Tibial artery (tissue), 4 donors: ENCODE results near the gene C19orf44.
"Not testable (repeated sequence)": the region's sequence is repeated elsewhere in the genome, so short reads cannot be mapped to it uniquely, and the experiment has no call there.

Experiments used
- DNase-seq, 2 donors: peaks; one replicate each; pipeline ENCODE4 v3.0.0-alpha.2; 2019
- H3K27ac ChIP-seq, 2 donors: fragments of 200-600 bp; sonication (generic) in 1 of 2; 1 replicate in 1 of 2; 2 replicates in 1 of 2; pipeline ENCODE4 v1.5.1; 2018 to 2019; ENCODE audit warnings: mild to moderate bottlenecking in 1 of 2
- H3K27me3 ChIP-seq, 2 donors: fragments of 200-600 bp; sonication (generic) in 1 of 2; one replicate each; pipeline versions ENCODE4 v1.5.1 to v1.6.0; 2016 to 2019
- H3K36me3 ChIP-seq, 3 donors: fragments of 200-600 bp; sonication (generic) in 2 of 3; one replicate each; pipeline ENCODE4 v1.5.1; 2016 to 2019; ENCODE audit warnings: mild to moderate bottlenecking in 2 of 3
- H3K4me1 ChIP-seq, 4 donors: fragments of 200-600 bp; sonication (generic) in 2 of 4; 1 replicate in 3 of 4; 2 replicates in 1 of 4; pipeline ENCODE4 v1.5.1; 2016 to 2019
- H3K4me3 ChIP-seq, 2 donors: fragments of 200-600 bp; sonication (generic) in 1 of 2; 1 replicate in 1 of 2; 2 replicates in 1 of 2; pipeline ENCODE4 v1.5.1; 2018 to 2019; ENCODE audit warnings: mild to moderate bottlenecking in 2 of 2
- H3K9me3 ChIP-seq, 3 donors: fragments of 200-600 bp; sonication (generic) in 1 of 3; one replicate each; pipeline ENCODE4 v1.5.1; 2016 to 2019
- intact Hi-C: fragments of 100-400 bp; cut with DNase I; formaldehyde crosslinking; loops from one replicate; pipeline ENCODE4 v1.15.0; 2023; ENCODE audit warnings: low total_unique reads
- TF ChIP-seq, protein P1 (sequence below), 2 experiments: fragments of 200-600 bp in 1 of 2; fragments of 450-650 bp in 1 of 2; IDR thresholded peaks; one replicate each; pipeline ENCODE4 v1.5.1; 2017 to 2019; ENCODE audit warnings: antibody characterized with exemption in 2 of 2, mild to moderate bottlenecking in 1 of 2, moderate library complexity in 1 of 2

Gene C19orf44

DNA sequence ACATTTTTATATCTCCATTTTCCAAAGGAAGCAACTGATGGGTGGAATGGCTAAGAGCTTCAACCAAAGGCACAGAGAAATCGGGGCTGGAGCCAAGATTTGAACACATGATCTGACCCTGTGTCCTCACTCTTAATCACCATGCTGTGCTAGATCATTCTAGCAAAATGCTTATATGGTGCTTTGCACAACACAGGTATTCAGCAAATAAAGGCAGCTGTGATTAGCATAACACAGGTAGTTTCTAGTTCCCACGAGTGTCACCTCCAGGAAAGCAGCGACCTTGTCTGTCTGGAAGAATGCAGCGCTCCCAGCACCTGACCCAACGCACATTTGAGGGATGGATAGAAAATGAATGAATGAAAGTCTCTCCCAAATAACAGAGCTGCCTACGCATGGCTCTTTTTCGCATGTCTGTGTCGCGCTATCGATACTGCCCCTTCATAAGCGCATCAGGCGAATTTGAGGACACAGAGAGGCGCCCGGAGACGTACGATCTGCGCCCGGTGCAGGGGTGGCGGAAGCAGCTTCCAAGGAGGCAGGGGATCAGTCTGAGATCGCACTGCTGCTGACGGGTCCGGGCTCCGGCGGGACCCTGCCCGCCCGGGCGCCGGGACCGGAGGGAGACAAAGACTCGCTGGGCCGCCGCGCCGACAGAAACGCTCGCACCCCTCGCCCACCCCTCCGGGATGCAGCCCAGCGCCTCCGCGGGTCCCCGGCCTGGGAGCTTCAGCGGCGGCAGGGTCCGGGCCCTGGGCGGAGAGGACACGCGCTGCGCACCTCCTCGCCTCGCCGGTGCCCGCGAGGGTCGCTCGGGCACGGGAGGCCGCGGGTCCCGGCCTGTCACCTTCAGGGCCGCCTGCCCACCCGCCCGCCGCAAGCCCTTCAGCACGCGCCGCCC lies 25.0 kb upstream of the C19orf44 start:
- H3K4me3 ChIP-seq, result peak overlapping the region; percentile 76 to 86
- H3K4me1 ChIP-seq, result peaks cover 0 to 29% (median 19%) of the 10 kb centered on the region in 4 donors
- TF ChIP-seq, protein P1, sequence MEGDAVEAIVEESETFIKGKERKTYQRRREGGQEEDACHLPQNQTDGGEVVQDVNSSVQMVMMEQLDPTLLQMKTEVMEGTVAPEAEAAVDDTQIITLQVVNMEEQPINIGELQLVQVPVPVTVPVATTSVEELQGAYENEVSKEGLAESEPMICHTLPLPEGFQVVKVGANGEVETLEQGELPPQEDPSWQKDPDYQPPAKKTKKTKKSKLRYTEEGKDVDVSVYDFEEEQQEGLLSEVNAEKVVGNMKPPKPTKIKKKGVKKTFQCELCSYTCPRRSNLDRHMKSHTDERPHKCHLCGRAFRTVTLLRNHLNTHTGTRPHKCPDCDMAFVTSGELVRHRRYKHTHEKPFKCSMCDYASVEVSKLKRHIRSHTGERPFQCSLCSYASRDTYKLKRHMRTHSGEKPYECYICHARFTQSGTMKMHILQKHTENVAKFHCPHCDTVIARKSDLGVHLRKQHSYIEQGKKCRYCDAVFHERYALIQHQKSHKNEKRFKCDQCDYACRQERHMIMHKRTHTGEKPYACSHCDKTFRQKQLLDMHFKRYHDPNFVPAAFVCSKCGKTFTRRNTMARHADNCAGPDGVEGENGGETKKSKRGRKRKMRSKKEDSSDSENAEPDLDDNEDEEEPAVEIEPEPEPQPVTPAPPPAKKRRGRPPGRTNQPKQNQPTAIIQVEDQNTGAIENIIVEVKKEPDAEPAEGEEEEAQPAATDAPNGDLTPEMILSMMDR (IDR thresholded peaks at IDR 0.05), result no peak
- no peaks in the 10 kb centered on the region for H3K27me3 ChIP-seq
- no peaks in the 10 kb centered on the region for H3K9me3 ChIP-seq
- intact Hi-C loops, result loop anchor here (2.0 kb wide), 1 partner anchor 26 kb away; the partner anchor contains the start of genes C19orf44 and CALR3
- H3K27ac ChIP-seq, result peak overlapping the region; percentile 69 to 83
- peak in 1 of 2 donors; percentile 36 for DNase-seq
- no peaks in the 10 kb centered on the region for H3K36me3 ChIP-seq

DNA sequence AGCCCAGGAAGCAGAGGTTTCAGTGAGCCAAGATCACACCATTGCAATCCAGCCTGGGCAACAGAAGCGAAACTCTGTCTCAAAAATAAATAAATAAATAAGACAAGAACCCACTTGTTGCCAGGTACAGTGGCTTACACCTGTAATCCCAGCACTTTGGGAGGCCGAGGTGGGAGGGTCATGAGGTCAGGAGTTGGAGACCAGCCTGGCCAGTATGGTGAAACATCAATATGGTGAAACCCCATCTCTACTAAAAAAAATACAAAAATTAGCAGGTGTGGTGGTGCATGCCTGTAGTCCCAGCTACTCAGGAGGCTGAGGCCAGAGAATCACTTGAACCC lies 23.7 kb upstream of the C19orf44 start:
- H3K27me3 ChIP-seq, DNase-seq, intact Hi-C loops, H3K36me3 ChIP-seq, H3K9me3 ChIP-seq: not testable (repeated sequence)
- Histone ChIP-seq H3K27ac (peak overlapping the region; percentile 83 to 91), H3K4me1 (peaks cover 0 to 29% (median 19%) of the 10 kb centered on the region in 4 donors), H3K4me3 (peak overlapping the region; percentile 76 to 86)

DNA sequence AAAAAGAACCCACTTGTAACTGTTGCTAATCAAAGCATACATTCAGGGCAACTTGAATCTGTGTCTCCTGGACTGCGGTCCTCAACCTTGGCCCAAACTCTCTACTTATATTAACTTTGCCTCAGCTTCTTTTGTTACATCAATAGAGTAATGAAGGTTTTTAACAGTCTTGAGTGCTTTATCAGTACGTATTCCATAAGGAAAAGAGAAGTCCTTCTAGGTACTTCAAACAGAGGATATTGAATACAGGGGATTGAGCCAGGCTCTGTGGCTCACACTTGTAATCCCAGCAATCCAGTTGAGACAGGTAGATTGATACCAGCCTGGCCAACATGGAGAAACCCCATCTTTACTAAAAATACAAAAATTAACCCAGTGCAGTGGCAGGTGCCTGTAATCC lies 23.2 kb upstream of the C19orf44 start:
- peak overlapping the region in 1 of 2 donors; percentile 91 for H3K27ac ChIP-seq
- H3K27me3 ChIP-seq, result no peaks in the 10 kb centered on the region
- intact Hi-C loops, result no loop called here
- no peaks in the 10 kb centered on the region for H3K36me3 ChIP-seq
- TF ChIP-seq, protein P1 (IDR thresholded peaks at IDR 0.05), result no peak
- H3K4me3 ChIP-seq, result no peak overlapping the region
- DNase-seq, result no peak
- no peaks in the 10 kb centered on the region for H3K9me3 ChIP-seq
- peaks cover 0 to 27% (median 18%) of the 10 kb centered on the region in 4 donors for H3K4me1 ChIP-seq

DNA sequence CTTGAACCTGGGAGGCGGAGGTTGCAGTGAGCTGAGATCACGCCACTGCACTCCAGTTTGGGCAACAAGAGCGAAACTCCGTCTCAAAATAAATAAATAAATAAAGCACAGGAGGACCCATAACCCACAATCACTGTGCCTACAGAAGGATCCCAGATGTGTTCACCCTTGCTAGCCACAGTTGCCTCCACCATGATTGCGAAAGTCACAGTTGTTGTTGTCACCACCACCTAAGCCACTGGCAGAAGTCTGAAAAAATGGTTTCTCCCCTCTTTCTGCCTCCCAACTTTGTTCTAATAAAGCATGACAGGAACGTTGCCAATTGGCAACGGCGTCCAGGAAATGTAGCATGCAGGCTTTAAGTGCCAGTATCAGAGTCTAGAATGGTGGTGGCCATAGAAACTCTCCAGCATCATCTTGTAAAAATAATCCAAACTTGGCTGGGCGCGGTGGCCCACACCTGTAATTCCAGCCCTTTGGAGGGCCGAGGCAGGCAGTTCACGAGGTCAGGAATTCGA lies 22.3 kb upstream of the C19orf44 start:
- TF ChIP-seq, protein P1 (IDR thresholded peaks at IDR 0.05), result no peak

DNA sequence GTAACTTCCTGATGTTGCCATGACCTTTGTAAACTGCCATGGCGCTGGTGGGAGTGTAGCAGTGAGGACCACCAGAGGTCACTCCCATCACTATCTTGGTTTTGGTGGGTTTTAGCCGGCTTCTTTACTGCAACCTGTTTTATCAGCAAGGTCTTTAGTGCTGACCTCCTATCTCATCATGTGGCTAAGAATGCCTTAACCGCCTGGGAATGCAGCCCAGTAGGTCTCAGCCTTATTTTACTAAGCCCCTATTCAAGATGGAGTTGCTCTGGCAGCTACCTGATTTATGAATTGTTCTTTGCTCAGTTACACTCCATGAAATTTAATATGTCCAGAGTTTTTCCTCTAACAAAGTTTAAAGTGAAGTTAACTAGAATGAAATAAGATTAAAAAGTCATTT lies 19.8 kb upstream of the C19orf44 start:
- Histone ChIP-seq H3K36me3 (no peaks in the 10 kb centered on the region), H3K9me3 (no peaks in the 10 kb centered on the region), H3K27ac (no peak overlapping the region), H3K27me3 (no peaks in the 10 kb centered on the region), H3K4me3 (no peak overlapping the region), H3K4me1 (peaks cover 0 to 7% (median under 1%) of the 10 kb centered on the region in 4 donors)
- no peak for DNase-seq
- intact Hi-C loops, result no loop called here
- TF ChIP-seq, protein P1 (IDR thresholded peaks at IDR 0.05), result no peak

More for the DNA sequence above, 22.3 kb upstream of the C19orf44 start:
- Histone ChIP-seq H3K36me3 (no peaks in the 10 kb centered on the region), H3K4me3 (no peak overlapping the region), H3K27me3 (no peaks in the 10 kb centered on the region), H3K27ac (no peak overlapping the region), H3K4me1 (peaks cover 0 to 25% (median 18%) of the 10 kb centered on the region in 4 donors), H3K9me3 (no peaks in the 10 kb centered on the region)
- no peak for DNase-seq
- intact Hi-C loops, result no loop called here

DNA sequence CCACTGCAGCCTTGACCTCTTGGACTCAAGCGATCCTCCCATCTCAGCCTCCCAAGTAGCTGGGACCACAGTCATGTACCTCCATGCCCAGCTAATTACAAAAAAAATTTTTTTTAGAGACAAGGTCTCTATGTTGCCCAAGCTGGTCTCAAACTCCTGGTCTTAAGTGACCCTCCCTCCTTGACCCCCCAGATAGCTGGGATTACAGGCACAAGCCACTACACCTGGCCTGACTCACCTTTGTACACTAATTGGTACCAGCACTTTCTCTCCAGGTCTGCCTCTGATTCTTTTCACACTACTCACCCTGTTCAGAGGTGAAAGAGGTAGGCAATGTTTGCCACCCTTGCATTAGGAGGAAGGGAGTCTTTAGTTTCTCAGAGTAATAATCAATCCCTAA lies 18.9 kb upstream of the C19orf44 start:
- Histone ChIP-seq H3K4me1 (peaks cover 0 to 5% (median 0%) of the 10 kb centered on the region in 4 donors), H3K36me3 (no peaks in the 10 kb centered on the region), H3K4me3 (no peak overlapping the region), H3K9me3 (no peaks in the 10 kb centered on the region), H3K27ac (no peak overlapping the region), H3K27me3 (no peaks in the 10 kb centered on the region)
- no peak for DNase-seq
- intact Hi-C loops, result no loop called here
- TF ChIP-seq, protein P1 (IDR thresholded peaks at IDR 0.05), result no peak
